NCI-H526 treated with DMSO at 0.1 percent for 48 hours (cell line): ENCODE data around the gene ALDH1B1.
A peak's percentile ranks its signal among the peaks of the same experiment; 100 is the strongest.

ENCODE experiments used
- DNase-seq: peaks from one replicate; lab custom pipeline; 2025; lab: John Stamatoyannopoulos, UW

ALDH1B1 gene

DNA sequence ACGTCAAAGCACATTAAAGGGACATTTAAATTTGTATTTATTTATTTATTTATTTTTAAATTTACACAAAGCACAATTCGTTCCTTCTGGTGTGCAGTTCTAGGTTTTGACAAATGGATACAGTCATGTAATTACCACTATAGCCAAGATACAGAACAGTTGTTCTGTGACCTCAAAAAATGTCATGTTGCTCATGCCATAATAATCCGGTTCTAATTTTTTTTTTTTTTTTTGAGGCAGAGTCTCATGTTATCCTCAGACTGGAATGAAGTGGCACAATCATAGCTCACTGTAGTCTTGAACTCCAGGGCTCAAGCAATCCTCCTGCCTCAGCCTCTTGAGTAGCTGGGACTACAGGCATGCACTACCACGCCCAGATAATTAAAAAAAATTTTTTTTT is 24.0 kb downstream of the ALDH1B1 start:
- no peak for DNase-seq

- no peak for DNase-seq
Measured at GRCh38 chr9:38417003-38417945, 24.8 kb downstream of the ALDH1B1 start.

GRCh38 chr9:38418366-38418765 is 25.9 kb downstream of the ALDH1B1 start:
- DNase-seq: no peak

GRCh38 chr9:38419181-38419580 is 26.7 kb downstream of the ALDH1B1 start:
- no peak for DNase-seq

- no peak for DNase-seq
Measured at GRCh38 chr9:38421498-38422211, 29.2 kb downstream of the ALDH1B1 start.

DNA sequence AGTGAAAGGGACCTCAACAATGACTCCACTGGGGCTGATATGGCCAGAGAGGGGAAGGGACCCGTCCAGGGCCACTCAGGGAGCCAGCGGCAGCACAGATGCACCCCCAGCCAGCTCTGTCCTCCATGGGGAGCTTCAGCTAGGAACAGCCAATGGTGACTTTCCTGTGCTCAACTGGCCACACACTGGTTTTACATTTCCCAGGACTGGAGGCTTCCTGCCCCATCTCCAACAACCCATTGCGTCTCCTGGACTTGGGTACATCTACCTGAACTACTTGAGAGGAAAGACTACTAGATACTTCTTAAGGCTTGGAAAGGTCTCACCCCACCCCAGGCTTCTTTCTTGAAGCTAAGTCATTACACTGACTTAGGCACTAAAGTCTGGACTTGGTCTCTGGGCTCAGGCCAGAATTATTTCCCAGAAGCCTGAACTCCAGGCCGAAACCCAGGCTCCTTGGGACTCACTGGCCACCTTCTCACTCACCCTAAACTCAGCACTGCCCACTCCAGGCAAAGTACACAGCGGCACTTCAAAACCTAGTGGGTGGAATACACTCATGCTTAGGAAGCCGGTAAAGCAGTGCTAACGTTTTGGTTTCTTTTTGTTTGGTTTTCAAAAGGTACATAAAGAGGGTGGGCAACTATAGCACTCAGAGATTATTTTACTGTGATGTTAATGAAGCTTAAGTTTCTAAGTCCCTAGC is 30.2 kb downstream of the ALDH1B1 start:
- no peak for DNase-seq

- DNase-seq: no peak
Measured at GRCh38 chr9:38423273-38423972, 30.9 kb downstream of the ALDH1B1 start.

DNA sequence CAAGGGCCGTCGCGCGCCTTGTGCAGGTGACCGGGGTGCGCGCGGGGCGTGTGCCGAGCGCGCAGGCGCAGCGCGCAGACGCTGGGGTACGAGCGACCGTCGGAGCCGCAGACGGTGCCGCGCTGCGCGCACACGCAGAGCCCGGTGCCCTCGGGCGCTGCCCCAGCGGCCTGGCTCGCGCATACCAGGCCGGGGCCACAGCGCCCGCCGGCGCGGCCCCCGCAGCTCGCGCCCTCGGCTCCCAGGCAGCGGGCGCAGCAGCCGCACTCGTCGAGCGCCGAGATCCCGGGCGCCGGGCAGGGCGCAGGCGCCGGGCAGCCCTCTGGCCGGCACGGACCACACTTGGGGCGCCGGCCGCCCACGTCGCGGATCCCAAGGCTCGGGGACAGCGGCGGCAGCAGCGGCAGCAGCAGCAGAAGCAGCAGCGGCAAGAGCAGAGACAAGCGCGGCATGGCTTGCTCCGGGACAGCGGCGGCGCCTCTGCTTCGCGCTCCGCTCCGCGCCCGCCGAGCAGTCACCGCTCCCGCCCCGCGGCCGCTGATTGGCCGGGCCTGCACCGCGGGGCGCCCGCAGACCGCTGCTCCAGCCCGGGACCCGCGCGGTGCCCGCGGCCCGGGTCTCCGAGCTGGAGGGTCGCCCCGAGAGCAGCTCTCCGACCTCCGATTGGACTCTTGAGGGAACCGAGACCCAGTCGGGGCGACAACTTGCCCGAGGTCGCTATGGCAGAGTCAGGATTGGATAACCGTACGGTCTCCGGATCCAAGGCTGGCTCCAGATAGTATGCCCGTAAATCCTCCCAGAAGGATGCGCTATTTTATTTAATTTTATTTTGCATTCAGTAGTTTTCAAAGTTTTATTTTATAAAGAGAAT is 31.7 kb downstream of the ALDH1B1 start, which contains the start of gene IGFBPL1:
Gene IGFBPL1 (minus strand): TSS at position 482 of the 871 bp plus-strand sequence. CDS start 30 bp downstream, at position 452.
- peak; percentile 41 for DNase-seq

DNA sequence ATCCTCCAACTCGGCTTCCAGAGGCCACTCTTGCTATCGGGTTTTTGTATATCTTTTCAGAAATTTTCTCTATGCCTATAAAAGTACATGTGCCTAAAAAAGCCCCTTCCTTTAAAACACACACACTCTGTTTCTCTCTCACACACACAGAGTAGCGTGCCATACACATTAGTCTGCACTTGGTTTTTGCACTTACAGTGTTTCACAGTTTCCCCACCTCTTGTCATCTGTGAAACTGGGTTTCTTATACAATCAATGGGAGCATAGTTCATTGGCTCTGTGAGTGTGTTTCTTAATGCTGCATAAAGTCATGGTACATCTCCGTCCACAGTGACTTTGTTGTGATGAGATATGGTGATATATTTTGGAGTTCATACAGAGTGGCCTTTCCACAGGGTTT is 32.4 kb downstream of the ALDH1B1 start:
- DNase-seq: no peak

- no peak for DNase-seq
Measured at GRCh38 chr9:38428062-38428461, 35.6 kb downstream of the ALDH1B1 start.

DNA sequence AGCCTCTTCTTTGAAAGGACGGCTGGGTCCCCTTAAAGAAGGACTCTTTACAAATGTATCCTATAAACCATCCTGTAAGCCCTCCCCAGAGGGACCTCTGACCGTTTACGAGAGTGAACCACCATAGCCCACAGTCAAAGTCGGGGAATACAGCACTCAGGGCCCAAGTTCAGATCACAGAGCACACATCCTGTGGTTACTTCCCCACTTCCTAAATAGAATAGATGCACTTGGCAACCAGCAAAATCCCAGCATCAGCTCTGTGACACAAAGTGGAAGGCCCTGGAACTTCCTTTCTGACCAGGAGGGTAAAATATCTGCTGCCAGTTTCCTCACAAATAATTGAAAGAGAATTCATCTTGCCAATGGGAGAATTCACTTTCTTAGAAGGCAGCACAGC is 38.6 kb downstream of the ALDH1B1 start:
- DNase-seq: no peak

DNA sequence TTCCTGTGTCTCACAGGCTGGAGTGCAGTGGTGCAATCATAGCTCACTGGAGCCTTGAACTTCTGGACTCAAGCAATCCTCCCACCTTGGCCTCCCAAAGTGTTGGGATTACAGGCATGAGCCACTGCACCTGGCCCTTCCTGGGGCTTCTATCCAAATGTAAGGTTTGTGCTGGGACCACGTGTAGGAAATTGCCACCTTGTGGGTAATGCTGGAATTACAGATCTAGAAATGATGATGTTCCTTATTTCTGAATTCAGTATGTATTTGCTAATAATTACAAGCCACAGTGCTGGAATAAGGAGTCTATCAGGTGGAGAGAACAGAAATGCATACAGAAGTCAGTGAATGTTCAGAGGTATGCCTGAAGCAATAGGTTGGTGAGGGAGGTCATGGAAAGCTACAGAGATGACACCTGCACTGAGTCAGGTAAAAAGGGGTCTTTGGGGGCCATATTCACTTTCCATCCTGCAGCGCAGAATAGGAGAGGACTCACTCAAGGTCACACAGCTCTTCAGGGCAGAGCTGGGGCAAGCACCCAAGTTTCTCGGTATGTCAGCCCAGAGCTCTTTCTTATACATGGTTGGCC is 40.5 kb downstream of the ALDH1B1 start:
- DNase-seq: peak; percentile 30

GRCh38 chr9:38434365-38434764 is 41.9 kb downstream of the ALDH1B1 start:
- no peak for DNase-seq

- no peak for DNase-seq
Measured at GRCh38 chr9:38434853-38435252, 42.4 kb downstream of the ALDH1B1 start.

DNA sequence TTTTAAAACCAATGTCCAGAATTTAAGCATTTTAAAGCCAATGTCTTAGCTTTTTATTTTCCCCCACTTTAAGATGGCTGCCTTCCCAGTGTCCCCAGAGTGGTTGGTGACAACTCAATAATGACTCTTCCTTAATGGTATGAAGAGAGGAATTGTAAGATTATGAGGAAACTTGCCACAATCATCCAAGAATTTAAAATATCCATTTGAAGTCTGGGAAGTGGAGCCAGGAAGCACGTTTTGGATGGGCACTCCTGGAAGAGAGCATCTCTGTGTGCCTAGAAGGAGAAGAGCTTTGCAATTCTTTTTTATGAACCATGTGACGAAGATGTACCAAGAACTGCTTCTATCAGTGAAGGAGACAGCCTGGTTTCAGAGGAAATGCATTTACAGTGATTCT is 43.0 kb downstream of the ALDH1B1 start:
- DNase-seq: no peak

- DNase-seq: no peak
Measured at GRCh38 chr9:38436708-38437107, 44.2 kb downstream of the ALDH1B1 start.

GRCh38 chr9:38437193-38437823 is 44.8 kb downstream of the ALDH1B1 start:
- DNase-seq: no peak

- no peak for DNase-seq
Measured at GRCh38 chr9:38439291-38439915, 46.9 kb downstream of the ALDH1B1 start.

- DNase-seq: no peak
Measured at GRCh38 chr9:38439916-38440301, 47.4 kb downstream of the ALDH1B1 start.
